C4-2B (cell line): ENCODE data around the gene TMEM163.

Experiments
- ZFX ChIP-seq: fragments of 450-650 bp; IDR thresholded peaks from 2 replicates; pipeline ENCODE4 v1.6.1; 2017
- TF ChIP-seq, protein P1 (sequence below): fragments of 450-650 bp; conservative IDR thresholded peaks from 2 replicates; pipeline ENCODE4 v1.5.1; 2017; ENCODE audit warnings: mild to moderate bottlenecking

DNA sequence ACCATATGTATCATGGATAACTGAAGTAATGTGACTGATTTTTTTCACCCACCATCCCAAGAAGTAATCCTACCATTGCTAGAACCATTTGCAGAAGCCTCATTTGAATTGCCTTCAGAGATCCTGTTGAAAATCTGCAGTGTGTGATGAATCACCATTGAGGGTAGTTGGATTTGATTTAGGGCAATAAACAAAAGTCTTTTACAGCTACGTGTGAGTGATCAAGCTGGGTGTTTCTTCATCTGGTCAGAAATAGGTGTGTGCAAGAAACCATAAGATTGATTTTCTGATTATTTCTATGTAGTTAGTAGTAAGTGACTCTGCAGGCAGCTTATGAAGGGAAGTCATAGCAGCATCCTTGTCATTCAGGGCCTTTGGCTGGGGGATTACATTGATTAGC lies 305.4 kb downstream of the TMEM163 start:
- TF ChIP-seq, protein P1, sequence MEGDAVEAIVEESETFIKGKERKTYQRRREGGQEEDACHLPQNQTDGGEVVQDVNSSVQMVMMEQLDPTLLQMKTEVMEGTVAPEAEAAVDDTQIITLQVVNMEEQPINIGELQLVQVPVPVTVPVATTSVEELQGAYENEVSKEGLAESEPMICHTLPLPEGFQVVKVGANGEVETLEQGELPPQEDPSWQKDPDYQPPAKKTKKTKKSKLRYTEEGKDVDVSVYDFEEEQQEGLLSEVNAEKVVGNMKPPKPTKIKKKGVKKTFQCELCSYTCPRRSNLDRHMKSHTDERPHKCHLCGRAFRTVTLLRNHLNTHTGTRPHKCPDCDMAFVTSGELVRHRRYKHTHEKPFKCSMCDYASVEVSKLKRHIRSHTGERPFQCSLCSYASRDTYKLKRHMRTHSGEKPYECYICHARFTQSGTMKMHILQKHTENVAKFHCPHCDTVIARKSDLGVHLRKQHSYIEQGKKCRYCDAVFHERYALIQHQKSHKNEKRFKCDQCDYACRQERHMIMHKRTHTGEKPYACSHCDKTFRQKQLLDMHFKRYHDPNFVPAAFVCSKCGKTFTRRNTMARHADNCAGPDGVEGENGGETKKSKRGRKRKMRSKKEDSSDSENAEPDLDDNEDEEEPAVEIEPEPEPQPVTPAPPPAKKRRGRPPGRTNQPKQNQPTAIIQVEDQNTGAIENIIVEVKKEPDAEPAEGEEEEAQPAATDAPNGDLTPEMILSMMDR: no peak
- TF ChIP-seq ZFX: no peak
